Small intestine (tissue), 7 donors: ENCODE results near the gene RASGRP3. TPM values are rescaled to one million over a fixed set of nuclear protein-coding genes. Genes with fewer than 3 reads are reported as not detected.

Experiments
- DNase-seq, 2 donors: peaks; one replicate each; pipeline versions ENCODE4 v3.0.0 to v3.0.0-alpha.2; 2013
- FAIRE-seq: peaks from 2 replicates; lab custom pipeline; 2012; peaks lifted over from hg19 to GRCh38; lab: Jason Lieb, UNC
- H3K27ac ChIP-seq, 3 donors: one replicate each; pipeline ENCODE4 v1.5.1; 2013; ENCODE audit warnings: low read length in 2 of 3, mild to moderate bottlenecking in 2 of 3, control low read depth in 1 of 3, inconsistent platforms in 1 of 3, low read depth in 1 of 3, moderate library complexity in 1 of 3
- H3K27me3 ChIP-seq, 3 donors: one replicate each; pipeline ENCODE4 v1.6.1; 2013; ENCODE audit warnings: low read length in 3 of 3, inconsistent platforms in 1 of 3; ENCODE audit not compliant: control insufficient read depth in 3 of 3, insufficient read depth in 3 of 3
- H3K36me3 ChIP-seq, 3 donors: one replicate each; pipeline ENCODE4 v1.6.1; 2013; ENCODE audit warnings: low read length in 3 of 3, inconsistent platforms in 1 of 3, low read depth in 1 of 3, mild to moderate bottlenecking in 1 of 3, moderate library complexity in 1 of 3; ENCODE audit not compliant: control insufficient read depth in 3 of 3, insufficient read depth in 2 of 3
- H3K4me1 ChIP-seq, 3 donors: one replicate each; pipeline ENCODE4 v1.6.1; 2013; ENCODE audit warnings: low read length in 2 of 3, inconsistent platforms in 1 of 3, low read depth in 1 of 3, mild to moderate bottlenecking in 1 of 3, moderate library complexity in 1 of 3; ENCODE audit not compliant: control insufficient read depth in 3 of 3, insufficient read depth in 2 of 3
- H3K4me3 ChIP-seq, 3 donors: one replicate each; pipeline ENCODE4 v1.5.1; 2013; ENCODE audit warnings: low read length in 3 of 3, control low read depth in 1 of 3, inconsistent platforms in 1 of 3, low read depth in 1 of 3, mild to moderate bottlenecking in 1 of 3, moderate library complexity in 1 of 3
- H3K9me3 ChIP-seq, 2 donors: one replicate each; pipeline ENCODE4 v1.6.1; 2013; ENCODE audit warnings: low read depth in 1 of 2, low read length in 1 of 2; ENCODE audit not compliant: control insufficient read depth in 2 of 2, insufficient read depth in 1 of 2
- WGBS, 3 donors: extraction: QIAGEN DNeasy Blood & Tissue Kit; methylation state at CpG; one replicate each; pipeline ENCODE4 v1.1.7; 2013; 5-methylcytosine and 5-hydroxymethylcytosine counted together
- polyA plus RNA-seq, 4 donors: library from polyadenylated mRNA; stranded (reverse) in 3 of 4; unstranded in 1 of 4; fragments of 200-250 nt in 3 of 4; fragments of 120-200 nt in 1 of 4; gene quantifications; one replicate each; pipeline versions ENCODE4 v1.2.1 to v1.2.3, GENCODE V29; 2013
- donor health status: healthy with polysubstance abuse.
- donor health status: control.
- donor health status: control.
- donor health status: Bipolar disorder and iron deficiency.
- donor health status: healthy.

RASGRP3 gene
- polyA plus RNA-seq, 4 donors = 1.6 to 7.9 (median 3.9) TPM

GRCh38 chr2:33482518-33482917, 6.1 kb downstream of the RASGRP3 start:
- H3K4me1 ChIP-seq = no peaks in the 10 kb centered on the region
- H3K27ac ChIP-seq = no peak overlapping the region
- H3K36me3 ChIP-seq = no peaks in the 10 kb centered on the region
- H3K4me3 ChIP-seq = no peak overlapping the region
- H3K27me3 ChIP-seq = peaks cover 0 to 8% (median 0%) of the 10 kb centered on the region in 3 donors
- FAIRE-seq = no peak
- WGBS, 3 donors = 62 to 82% (median 76%) methylated on average over 2 of the region's 2 CpGs
- DNase-seq = no peak
- peaks cover 0 to 3% of the 10 kb centered on the region in 2 donors for H3K9me3 ChIP-seq

GRCh38 chr2:33484042-33484621, 7.7 kb downstream of the RASGRP3 start:
- peak overlapping the region in 1 of 3 donors; percentile 38 for H3K27ac ChIP-seq
- H3K9me3 ChIP-seq = peaks cover 0 to 3% of the 10 kb centered on the region in 2 donors
- DNase-seq = no peak
- H3K27me3 ChIP-seq = no peaks in the 10 kb centered on the region
- WGBS, 3 donors = 41 to 62% (median 47%) methylated on average over 2 of the region's 2 CpGs
- H3K4me1 ChIP-seq = no peaks in the 10 kb centered on the region
- H3K4me3 ChIP-seq = no peak overlapping the region
- H3K36me3 ChIP-seq = no peaks in the 10 kb centered on the region
- no peak for FAIRE-seq

GRCh38 chr2:33485051-33485450, 8.6 kb downstream of the RASGRP3 start:
- Histone ChIP-seq H3K9me3 (peaks cover 0 to 3% of the 10 kb centered on the region in 2 donors), H3K27ac (no peak overlapping the region), H3K4me3 (no peak overlapping the region), H3K36me3 (no peaks in the 10 kb centered on the region), H3K27me3 (peaks cover 0 to 3% (median 0%) of the 10 kb centered on the region in 3 donors), H3K4me1 (no peaks in the 10 kb centered on the region)
- FAIRE-seq (no peak), DNase-seq (no peak)
- 90 to 98% (median 94%) methylated on average over 2 of the region's 2 CpGs for WGBS, 3 donors

- peaks cover 0 to 3% (median 0%) of the 10 kb centered on the region in 3 donors for H3K27me3 ChIP-seq
- no peak overlapping the region for H3K4me3 ChIP-seq
- no peaks in the 10 kb centered on the region for H3K36me3 ChIP-seq
- FAIRE-seq (no peak), DNase-seq (no peak)
- H3K9me3 ChIP-seq = peaks cover 0 to 3% of the 10 kb centered on the region in 2 donors
- no peak overlapping the region for H3K27ac ChIP-seq
- no peaks in the 10 kb centered on the region for H3K4me1 ChIP-seq
- WGBS, 3 donors = 88 to 95% (median 91%) methylated on average over 3 of the region's 3 CpGs
These were observed 10.1 kb downstream of the RASGRP3 start for GRCh38 chr2:33486544-33486943.

- Histone ChIP-seq H3K27ac (no peak overlapping the region), H3K36me3 (no peaks in the 10 kb centered on the region), H3K9me3 (peaks cover 0 to 3% of the 10 kb centered on the region in 2 donors), H3K4me3 (no peak overlapping the region), H3K4me1 (no peaks in the 10 kb centered on the region), H3K27me3 (peaks cover 0 to 3% (median 0%) of the 10 kb centered on the region in 3 donors)
- DNase-seq (no peak), FAIRE-seq (no peak)
- 49 to 65% (median 60%) methylated on average over 2 of the region's 2 CpGs for WGBS, 3 donors
These were observed 11.8 kb downstream of the RASGRP3 start for GRCh38 chr2:33488178-33488690.

- H3K36me3 ChIP-seq = no peaks in the 10 kb centered on the region
- H3K27me3 ChIP-seq = peaks cover 0 to 3% (median 0%) of the 10 kb centered on the region in 3 donors
- WGBS, 3 donors = 74 to 85% (median 79%) methylated on average over 8 of the region's 8 CpGs
- no peak overlapping the region for H3K27ac ChIP-seq
- no peak overlapping the region for H3K4me3 ChIP-seq
- H3K4me1 ChIP-seq = no peaks in the 10 kb centered on the region
- peaks cover 0 to 3% of the 10 kb centered on the region in 2 donors for H3K9me3 ChIP-seq
- DNase-seq (no peak), FAIRE-seq (no peak)
These were observed 12.5 kb downstream of the RASGRP3 start for GRCh38 chr2:33488715-33489540.

GRCh38 chr2:33489835-33490431, 13.5 kb downstream of the RASGRP3 start:
- H3K27ac ChIP-seq = no peak overlapping the region
- H3K4me3 ChIP-seq = no peak overlapping the region
- DNase-seq (no peak), FAIRE-seq (no peak)
- no peaks in the 10 kb centered on the region for H3K36me3 ChIP-seq
- no peaks in the 10 kb centered on the region for H3K4me1 ChIP-seq
- peaks cover 0 to 3% of the 10 kb centered on the region in 2 donors for H3K9me3 ChIP-seq
- 56 to 73% (median 70%) methylated on average over 2 of the region's 2 CpGs for whole genome bisulfite sequencing, 3 donors
- H3K27me3 ChIP-seq = peaks cover 0 to 3% (median 0%) of the 10 kb centered on the region in 3 donors

- H3K36me3 ChIP-seq = no peaks in the 10 kb centered on the region
- 57 to 62% (median 58%) methylated on average over 4 of the region's 4 CpGs for WGBS, 3 donors
- DNase-seq (no peak), FAIRE-seq (no peak)
- peaks cover 0 to 3% (median 0%) of the 10 kb centered on the region in 3 donors for H3K27me3 ChIP-seq
- no peak overlapping the region for H3K4me3 ChIP-seq
- H3K27ac ChIP-seq = no peak overlapping the region
- H3K4me1 ChIP-seq = no peaks in the 10 kb centered on the region
- H3K9me3 ChIP-seq = no peaks in the 10 kb centered on the region
These were observed 15.1 kb downstream of the RASGRP3 start for GRCh38 chr2:33491441-33492084.
